Lower leg skin (tissue), 4 donors: ENCODE measurements around the gene DBI. TPM values are rescaled to one million over a fixed set of nuclear protein-coding genes. Genes with fewer than 3 reads are reported as not detected.

Source experiments
- DNase-seq, 2 donors: peaks; one replicate each; pipeline ENCODE4 v3.0.0-alpha.2; 2019; ENCODE audit warnings: low spot score in 2 of 2
- H3K4me3 ChIP-seq: fragments of 200-600 bp; sonication (generic); 2 replicates; pipeline ENCODE4 v1.5.1; 2017; ENCODE audit warnings: mild to moderate bottlenecking, low read depth; ENCODE audit not compliant: poor library complexity, severe bottlenecking
- CTCF ChIP-seq, 3 donors: fragments of 450-650 bp; IDR thresholded peaks; one replicate each; pipeline ENCODE4 v1.5.1; 2016; ENCODE audit warnings: antibody characterized with exemption in 3 of 3, mild to moderate bottlenecking in 3 of 3, moderate library complexity in 2 of 3
- POLR2A ChIP-seq, 2 donors: fragments of 450-650 bp; IDR thresholded peaks; one replicate each; pipeline ENCODE4 v1.6.1; 2016 to 2017; ENCODE audit warnings: antibody characterized with exemption in 2 of 2, mild to moderate bottlenecking in 1 of 2, moderate library complexity in 1 of 2
- WGBS, 2 donors: methylation state at CpG; one replicate each; pipeline ENCODE4 v1.1.5; 2018; 5-methylcytosine and 5-hydroxymethylcytosine counted together
- intact Hi-C: fragments of 100-400 bp; cut with DNase I; formaldehyde crosslinking; loops from one replicate; pipeline ENCODE4 v1.15.0; 2023; ENCODE audit warnings: low total_unique reads
- total RNA-seq, 4 donors: library from RNA; depleted of rRNA; stranded (reverse); fragments of >200 nt; gene quantifications; one replicate each; pipeline ENCODE4 v1.1.0, GENCODE V29; 2016

The DBI gene
- total RNA-seq, 4 donors from 2014 or later: 266 to 369 (median 326) TPM

GRCh38 chr2:119415630-119416029 lies 48.9 kb downstream of the DBI start:
- WGBS, 2 donors: 52 to 76% methylated on average over 1 of the region's 1 CpG
- H3K4me3 ChIP-seq: no peak overlapping the region
- TF ChIP-seq CTCF (IDR thresholded peaks at IDR 0.05): no peak
- no peak for TF ChIP-seq POLR2A (IDR thresholded peaks at IDR 0.05)
- DNase-seq: no peak
- intact Hi-C loops: no loop called here

GRCh38 chr2:119416299-119416923 lies 49.6 kb downstream of the DBI start:
- TF ChIP-seq POLR2A (IDR thresholded peaks at IDR 0.05) (no peak), CTCF (IDR thresholded peaks at IDR 0.05) (no peak)
- no peak overlapping the region for H3K4me3 ChIP-seq
- intact Hi-C loops: no loop called here
- 75 to 97% methylated on average over 4 of the region's 4 CpGs for WGBS, 2 donors
- no peak for DNase-seq

GRCh38 chr2:119417908-119418307 lies 51.1 kb downstream of the DBI start:
- WGBS, 2 donors: 97% methylated on average over 6 of the region's 6 CpGs

GRCh38 chr2:119419065-119419464 lies 52.3 kb downstream of the DBI start:
- WGBS, 2 donors: 45 to 67% methylated on average over 1 of the region's 1 CpG
- DNase-seq: no peak
- intact Hi-C loops: no loop called here
- no peak overlapping the region for H3K4me3 ChIP-seq
- TF ChIP-seq CTCF (IDR thresholded peaks at IDR 0.05): no peak
- no peak for TF ChIP-seq POLR2A (IDR thresholded peaks at IDR 0.05)

More at GRCh38 chr2:119417908-119418307, 51.1 kb downstream of the DBI start:
- TF ChIP-seq POLR2A (IDR thresholded peaks at IDR 0.05) (no peak), CTCF (IDR thresholded peaks at IDR 0.05) (no peak)
- DNase-seq: no peak
- H3K4me3 ChIP-seq: no peak overlapping the region
- intact Hi-C loops: no loop called here

- peak in 1 of 2 donors; percentile 60 for DNase-seq
- no peak overlapping the region for H3K4me3 ChIP-seq
- 55 to 57% methylated on average over 1 of the region's 1 CpG for WGBS, 2 donors
- intact Hi-C loops: no loop called here
- TF ChIP-seq CTCF (IDR thresholded peaks at IDR 0.05): no peak
- no peak for TF ChIP-seq POLR2A (IDR thresholded peaks at IDR 0.05)
These were observed 53.2 kb downstream of the DBI start for GRCh38 chr2:119419803-119420508.
